ENCODE results near the gene WDR27.
"Not testable (repeated sequence)": the region's sequence is repeated elsewhere in the genome, so short reads cannot be mapped to it uniquely, and the experiment has no call there.

The WDR27 gene

GRCh38 chr6:169558378-169558773 is 143.5 kb downstream of the WDR27 start:
- no peak for FAIRE-seq

DNA sequence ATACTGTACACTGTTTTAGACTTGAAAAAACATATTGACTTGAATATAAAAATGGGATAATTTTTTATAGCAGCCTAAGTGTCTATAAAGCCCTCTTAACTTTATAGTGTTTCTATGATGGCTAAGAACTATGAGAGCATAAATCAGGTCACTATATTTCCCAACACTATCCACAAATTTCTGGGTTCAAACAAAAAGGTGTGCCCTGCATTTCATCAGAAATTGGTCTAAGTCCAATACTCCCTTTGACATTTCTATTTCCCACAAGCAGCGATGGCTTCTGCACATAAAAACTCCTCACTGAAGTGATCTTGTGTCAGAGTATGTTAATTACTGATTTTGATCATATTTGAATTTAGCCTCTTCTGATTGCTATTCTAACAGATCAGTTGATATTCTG is 143.9 kb downstream of the WDR27 start:
- no peak for FAIRE-seq

DNA sequence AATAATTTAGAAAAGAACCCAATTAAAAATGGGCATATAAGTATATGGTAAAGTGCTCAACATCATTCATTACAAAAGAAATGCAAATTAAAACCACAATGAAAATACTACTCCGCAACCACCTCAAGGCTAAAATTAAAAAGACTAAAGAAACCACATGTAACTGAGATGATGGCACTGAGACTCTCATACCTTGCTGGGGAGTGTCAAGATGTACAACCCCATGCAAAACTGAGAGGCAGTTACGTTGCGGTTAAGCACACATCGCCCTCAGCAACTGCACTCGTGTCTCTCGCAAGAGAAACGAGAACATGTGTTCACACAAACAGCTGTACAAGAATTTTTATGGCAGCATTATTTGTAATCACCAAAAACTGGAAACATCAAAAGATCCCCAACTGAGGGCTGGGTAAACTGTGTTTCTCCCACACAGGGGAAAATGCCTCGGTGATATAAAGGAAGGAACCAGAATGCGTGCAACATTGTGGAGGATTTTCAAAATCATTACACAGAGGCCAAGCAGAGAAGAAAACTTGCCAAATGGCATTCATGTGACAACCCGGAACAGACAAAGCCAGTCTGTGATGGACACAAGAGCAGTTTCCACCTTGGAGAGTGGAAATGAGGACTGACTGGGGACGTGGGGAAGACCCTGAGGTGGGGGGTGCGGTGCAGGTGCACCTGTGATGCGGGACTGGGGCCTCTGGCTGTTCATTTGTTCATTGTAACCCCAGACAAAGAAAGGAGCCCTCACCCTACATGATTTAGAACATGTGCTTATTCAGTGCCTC is 144.9 kb downstream of the WDR27 start:
- FAIRE-seq, result peak; percentile 31

- FAIRE-seq, result no peak
Observed at GRCh38 chr6:169555971-169556617, 145.7 kb downstream of the WDR27 start.

DNA sequence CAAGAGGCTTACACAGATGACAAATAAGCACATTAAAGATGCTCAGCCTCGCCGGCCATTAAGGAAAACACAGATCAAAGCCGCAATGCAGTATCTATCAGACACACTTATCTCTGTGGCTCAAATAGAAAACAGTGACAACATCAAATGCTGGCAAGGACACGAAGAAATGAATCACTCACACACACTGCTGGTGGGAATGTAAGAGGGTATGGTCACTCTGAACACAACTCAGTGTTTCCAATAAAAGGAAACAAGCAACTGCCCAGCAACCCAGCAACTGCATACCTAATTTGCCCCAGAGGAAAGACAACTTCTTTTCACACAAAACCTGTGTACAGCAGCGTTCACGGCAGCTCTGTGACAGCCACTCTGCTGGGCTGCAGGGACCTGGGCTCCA is 155.8 kb downstream of the WDR27 start:
- no peak for FAIRE-seq

DNA sequence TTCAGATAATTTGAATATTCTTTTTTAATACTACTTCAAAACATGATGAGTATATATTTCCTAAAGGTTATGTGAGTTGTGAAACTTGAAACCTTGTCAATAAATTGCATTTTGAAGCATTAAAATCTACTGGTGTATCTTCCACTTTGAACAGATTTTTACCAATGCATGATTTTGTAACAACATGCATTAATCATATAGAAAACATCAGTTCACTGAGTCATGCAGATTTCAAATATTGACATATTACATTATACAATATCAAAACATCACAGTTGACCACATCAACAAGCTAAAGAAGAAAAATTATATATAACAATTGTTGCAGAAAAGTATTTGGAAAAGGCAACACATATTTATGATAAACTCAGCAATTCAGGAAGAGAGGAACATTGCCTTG is 158.1 kb downstream of the WDR27 start:
- no peak for FAIRE-seq

DNA sequence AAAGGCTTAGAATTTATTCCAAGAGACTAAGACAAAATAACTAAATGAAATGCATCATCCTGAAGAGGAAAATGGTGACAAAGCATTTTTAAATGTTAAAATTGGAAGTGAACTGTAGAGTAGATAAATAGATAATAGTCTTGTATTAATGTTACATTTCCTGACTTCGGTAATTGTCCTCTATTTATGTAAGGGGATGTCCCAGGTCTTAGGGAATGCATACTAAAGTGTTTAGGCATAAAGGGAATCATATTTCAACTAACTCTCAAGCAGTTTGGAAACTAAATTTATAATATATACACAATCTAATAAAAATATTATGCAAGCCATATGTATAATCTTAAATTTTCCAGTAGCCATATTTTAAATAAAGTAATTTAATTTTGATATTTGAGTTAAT is 159.3 kb downstream of the WDR27 start:
- peak; percentile 29 for FAIRE-seq

DNA sequence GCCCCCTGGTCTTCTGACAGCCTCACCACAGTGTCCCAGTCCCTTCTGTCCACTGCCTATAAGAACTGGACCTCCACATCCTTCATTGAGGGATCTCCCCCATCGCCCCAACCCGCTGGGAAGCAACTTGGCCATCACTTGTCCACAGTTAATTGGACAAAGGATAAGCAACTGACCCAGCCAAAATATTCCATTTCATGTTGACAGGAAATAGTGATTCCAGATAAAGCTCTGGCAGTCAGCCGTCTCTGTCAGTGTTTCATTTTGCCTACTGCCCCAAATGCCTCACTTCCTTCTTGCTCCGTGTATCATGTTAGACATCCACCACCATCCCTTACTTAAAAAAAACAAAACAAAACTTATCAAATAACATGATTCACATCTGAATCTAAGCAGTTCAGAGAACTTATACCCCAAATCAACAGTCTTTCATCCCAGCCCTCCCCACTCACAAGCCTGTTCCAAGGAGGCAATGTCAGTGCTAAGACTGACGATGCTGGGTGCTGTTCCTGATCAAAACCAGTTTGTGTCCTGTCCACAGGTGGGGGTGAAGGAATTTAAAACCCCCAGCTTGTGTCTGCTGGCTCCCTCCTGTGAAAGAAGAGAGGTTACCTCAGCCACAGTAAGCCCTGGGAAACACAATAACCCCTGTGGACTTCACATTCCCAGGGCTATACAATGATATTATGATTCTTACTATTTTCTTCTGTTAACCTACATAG is 162.5 kb downstream of the WDR27 start:
- no peak for FAIRE-seq

- FAIRE-seq, result no peak
Observed at GRCh38 chr6:169536446-169537170, 165.2 kb downstream of the WDR27 start.

- FAIRE-seq, result no peak
Observed at GRCh38 chr6:169534039-169534421, 167.8 kb downstream of the WDR27 start.

- no peak for FAIRE-seq
Observed at GRCh38 chr6:169533301-169534038, 168.4 kb downstream of the WDR27 start.

- FAIRE-seq, result no peak
Observed at GRCh38 chr6:169530752-169531123, 171.1 kb downstream of the WDR27 start.

GRCh38 chr6:169529931-169530751 is 171.7 kb downstream of the WDR27 start:
- peak; percentile 98 for FAIRE-seq

GRCh38 chr6:169528755-169529154 is 173.1 kb downstream of the WDR27 start:
- FAIRE-seq, result peak; percentile 33

DNA sequence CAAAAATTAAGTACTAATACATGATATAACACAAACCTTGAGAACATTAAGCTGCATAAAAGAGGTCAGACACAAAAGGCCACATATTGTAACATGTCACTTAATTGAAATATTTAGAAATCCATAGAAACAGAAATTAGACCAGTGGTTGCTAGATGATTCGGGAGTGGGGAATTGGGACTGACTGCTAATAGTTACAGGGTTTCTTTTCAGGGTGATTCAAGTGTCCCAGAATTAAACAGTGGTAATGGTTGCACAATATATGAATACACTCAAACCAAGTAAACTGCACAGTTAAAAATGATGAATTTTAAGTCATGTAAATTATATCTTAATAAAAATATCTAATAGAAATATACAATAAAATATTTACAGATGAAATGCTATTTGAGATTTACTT is 174.5 kb downstream of the WDR27 start:
- FAIRE-seq, result no peak

GRCh38 chr6:169521825-169522224 is 180.0 kb downstream of the WDR27 start:
- no peak for FAIRE-seq

DNA sequence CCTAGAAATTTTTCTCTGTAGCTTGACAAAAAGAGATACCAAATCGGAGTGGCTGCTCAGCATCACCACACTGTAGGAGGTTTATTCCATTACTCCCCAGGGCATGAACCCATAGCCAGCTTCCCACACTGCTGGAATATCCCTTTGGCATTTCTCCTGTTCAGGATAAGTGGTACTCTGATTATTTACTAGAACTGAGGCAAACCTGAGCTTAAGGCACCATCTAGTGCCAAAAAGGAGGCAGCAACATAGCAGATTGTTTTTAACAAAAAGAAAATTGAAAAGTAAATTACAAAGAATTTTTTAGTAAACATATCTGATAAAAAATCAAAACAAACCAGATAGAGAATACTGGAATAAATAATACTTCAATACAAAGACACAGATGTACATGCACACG is 181.7 kb downstream of the WDR27 start:
- peak; percentile 46 for FAIRE-seq

- no peak for FAIRE-seq
Observed at GRCh38 chr6:169518451-169518850, 183.4 kb downstream of the WDR27 start.

DNA sequence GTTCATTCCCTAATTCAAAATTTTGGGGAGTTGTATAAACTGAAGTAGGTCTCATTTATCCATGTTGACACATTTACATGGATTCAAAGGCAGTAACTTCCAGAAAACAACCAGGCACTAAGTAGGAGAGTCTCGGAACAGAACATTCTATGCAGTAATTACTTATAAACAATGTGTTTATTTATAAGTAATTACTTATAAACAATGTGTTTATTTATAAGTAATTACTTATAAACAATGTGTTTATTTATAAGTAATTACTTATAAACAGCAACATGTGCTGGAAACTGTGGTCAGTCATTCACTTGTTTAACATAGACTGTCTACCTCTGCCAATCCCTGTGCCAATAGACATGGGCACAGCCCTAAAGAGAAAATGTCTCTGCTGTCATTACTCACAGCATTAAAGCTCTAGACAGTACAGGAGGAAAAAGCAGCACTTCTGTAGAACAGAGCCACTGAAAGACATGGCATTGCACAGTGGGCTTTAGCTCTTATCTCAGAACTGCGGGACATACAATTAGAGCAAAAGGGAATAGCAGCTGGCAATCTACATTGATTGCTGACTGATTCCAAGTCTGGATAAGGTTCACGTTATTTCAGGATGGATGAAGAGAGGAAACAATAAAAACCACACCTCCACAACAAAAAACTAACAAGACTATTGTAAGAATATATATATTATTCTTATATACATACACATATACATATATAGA is 188.2 kb downstream of the WDR27 start:
- FAIRE-seq, result peak; percentile 100

DNA sequence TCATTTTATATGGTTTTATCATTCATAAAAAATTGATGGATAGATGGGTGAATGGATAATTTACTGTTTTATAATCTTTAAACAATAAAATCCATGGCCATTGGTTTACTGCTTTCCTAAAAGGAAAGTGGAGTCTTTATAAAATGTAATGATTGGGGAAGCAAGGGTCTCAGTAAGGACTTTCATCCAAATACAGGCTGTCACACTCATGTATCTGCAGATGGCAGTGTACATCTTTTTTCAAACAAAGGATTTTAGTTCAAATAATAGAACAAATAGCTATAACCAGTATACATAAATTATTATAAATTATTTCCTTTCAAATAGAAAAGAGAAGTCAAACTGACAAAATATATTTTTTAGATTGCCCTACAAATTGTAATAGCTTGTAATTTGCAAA is 190.0 kb downstream of the WDR27 start:
- not testable (repeated sequence) for FAIRE-seq

- no peak for FAIRE-seq
Observed at GRCh38 chr6:169510871-169511270, 191.0 kb downstream of the WDR27 start.
